ENCODE measurements around the gene THSD7B. TPM values are rescaled to one million over a fixed set of nuclear protein-coding genes. Genes with fewer than 3 reads are reported as not detected.

THSD7B gene, protein sequence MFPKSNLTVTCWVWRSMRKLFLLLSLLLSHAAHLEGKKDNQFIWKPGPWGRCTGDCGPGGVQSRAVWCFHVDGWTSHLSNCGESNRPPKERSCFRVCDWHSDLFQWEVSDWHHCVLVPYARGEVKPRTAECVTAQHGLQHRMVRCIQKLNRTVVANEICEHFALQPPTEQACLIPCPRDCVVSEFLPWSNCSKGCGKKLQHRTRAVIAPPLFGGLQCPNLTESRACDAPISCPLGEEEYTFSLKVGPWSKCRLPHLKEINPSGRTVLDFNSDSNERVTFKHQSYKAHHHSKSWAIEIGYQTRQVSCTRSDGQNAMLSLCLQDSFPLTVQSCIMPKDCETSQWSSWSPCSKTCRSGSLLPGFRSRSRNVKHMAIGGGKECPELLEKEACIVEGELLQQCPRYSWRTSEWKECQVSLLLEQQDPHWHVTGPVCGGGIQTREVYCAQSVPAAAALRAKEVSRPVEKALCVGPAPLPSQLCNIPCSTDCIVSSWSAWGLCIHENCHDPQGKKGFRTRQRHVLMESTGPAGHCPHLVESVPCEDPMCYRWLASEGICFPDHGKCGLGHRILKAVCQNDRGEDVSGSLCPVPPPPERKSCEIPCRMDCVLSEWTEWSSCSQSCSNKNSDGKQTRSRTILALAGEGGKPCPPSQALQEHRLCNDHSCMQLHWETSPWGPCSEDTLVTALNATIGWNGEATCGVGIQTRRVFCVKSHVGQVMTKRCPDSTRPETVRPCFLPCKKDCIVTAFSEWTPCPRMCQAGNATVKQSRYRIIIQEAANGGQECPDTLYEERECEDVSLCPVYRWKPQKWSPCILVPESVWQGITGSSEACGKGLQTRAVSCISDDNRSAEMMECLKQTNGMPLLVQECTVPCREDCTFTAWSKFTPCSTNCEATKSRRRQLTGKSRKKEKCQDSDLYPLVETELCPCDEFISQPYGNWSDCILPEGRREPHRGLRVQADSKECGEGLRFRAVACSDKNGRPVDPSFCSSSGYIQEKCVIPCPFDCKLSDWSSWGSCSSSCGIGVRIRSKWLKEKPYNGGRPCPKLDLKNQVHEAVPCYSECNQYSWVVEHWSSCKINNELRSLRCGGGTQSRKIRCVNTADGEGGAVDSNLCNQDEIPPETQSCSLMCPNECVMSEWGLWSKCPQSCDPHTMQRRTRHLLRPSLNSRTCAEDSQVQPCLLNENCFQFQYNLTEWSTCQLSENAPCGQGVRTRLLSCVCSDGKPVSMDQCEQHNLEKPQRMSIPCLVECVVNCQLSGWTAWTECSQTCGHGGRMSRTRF (N-terminal part only)
- total RNA-seq, result under 0.01 TPM in 2 replicates

DNA sequence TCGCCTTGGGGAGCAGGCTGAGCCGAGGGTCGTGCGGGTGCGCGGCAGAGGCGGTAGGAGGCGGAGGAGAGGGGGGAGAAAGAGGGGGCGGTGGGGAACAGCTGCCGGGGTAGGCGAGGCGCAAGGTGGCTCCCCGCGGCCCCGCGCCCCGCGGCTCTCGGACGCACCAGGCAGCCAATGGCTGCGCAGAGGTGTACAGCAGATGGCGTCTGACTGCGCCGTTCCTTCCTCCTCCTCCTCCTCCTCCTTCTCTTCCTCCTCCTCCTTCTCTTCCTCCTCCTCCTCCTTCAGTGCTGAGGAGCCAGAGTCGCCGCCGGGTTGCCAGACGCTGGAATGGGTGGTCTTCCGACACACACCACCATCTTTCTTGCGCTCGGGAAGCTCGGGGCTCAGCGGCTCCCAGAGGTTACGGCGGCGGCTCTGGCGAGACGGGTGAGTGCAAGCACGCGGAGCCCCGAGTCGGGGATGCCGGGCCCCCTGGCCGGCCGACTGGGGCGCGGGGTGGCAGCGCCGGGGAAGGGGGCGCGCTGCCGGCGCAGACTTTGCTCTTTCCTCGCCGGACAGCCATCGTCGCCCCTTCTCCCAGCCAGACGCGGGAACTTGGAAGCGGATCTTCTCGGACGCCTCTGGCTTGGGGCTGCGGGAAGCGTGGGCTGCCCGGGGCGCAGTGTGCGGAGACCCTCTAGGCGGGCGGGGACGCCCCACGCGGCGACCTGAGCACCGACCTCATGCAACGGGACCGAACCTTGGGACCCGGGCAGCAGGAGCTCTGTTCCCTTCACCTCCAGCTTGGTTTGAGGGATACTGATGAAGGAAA, at the start of gene THSD7B:
TSS of gene THSD7B (plus strand) at position 290 of the 817 bp plus-strand sequence. CDS start 116,634 bp downstream, outside the sequence.

Small RNA genes within 50 kb of the gene (small RNA-seq; reads per million reads assigned to genes)
- gene RF00019, result not detected
- not detected for gene RNA5SP105
